Pancreas (tissue), 10 donors: ENCODE measurements around the gene PTGIS. TPM values are rescaled to one million over a fixed set of nuclear protein-coding genes. Genes with fewer than 3 reads are reported as not detected.
A peak's percentile ranks its signal among the peaks of the same experiment; 100 is the strongest.

ENCODE experiments used
- ATAC-seq, 4 donors: fragments of 200-7000 bp; cut with Tn5 transposase; one replicate each; pipeline versions ENCODE4 v1.8.0 to v1.9.1; 2020; ENCODE audit warnings: mild to moderate bottlenecking in 4 of 4, moderate library complexity in 4 of 4
- DNase-seq, 6 donors: peaks; one replicate each; pipeline ENCODE4 v3.0.0-alpha.2; 2020
- FAIRE-seq: peaks from 2 replicates; lab custom pipeline; 2012; peaks lifted over from hg19 to GRCh38; lab: Jason Lieb, UNC
- H3K27ac ChIP-seq, 4 donors: fragments of 200-600 bp; sonication (generic); 1 replicate in 3 of 4; 2 replicates in 1 of 4; pipeline versions ENCODE4 v1.5.0 to v1.8.0; 2020
- H3K27me3 ChIP-seq, 4 donors: fragments of 200-600 bp; one replicate each; pipeline ENCODE4 v1.8.0; 2021
- H3K36me3 ChIP-seq, 3 donors: fragments of 200-600 bp; sonication (generic) in 1 of 3; one replicate each; pipeline versions ENCODE4 v1.5.0 to v1.8.0; 2020 to 2021
- H3K4me1 ChIP-seq, 3 donors: fragments of 200-600 bp; one replicate each; pipeline ENCODE4 v1.8.0; 2021
- H3K4me3 ChIP-seq, 4 donors: fragments of 200-600 bp; sonication (generic) in 2 of 4; one replicate each; pipeline versions ENCODE4 v1.5.0 to v1.8.0; 2020 to 2021
- H3K9me3 ChIP-seq, 4 donors: fragments of 200-600 bp; one replicate each; pipeline ENCODE4 v1.8.0; 2021
- WGBS, 2 donors: extraction: QIAGEN DNeasy Blood & Tissue Kit; methylation state at CpG; one replicate each; pipeline ENCODE4 v1.1.7; 2013; 5-methylcytosine and 5-hydroxymethylcytosine counted together
- intact Hi-C, 3 donors: fragments of 100-400 bp; cut with DNase I; formaldehyde crosslinking; loops; one replicate each; pipeline versions ENCODE4 v1.11.1 to v1.14.2; 2022
- polyA plus RNA-seq, 2 donors: library from polyadenylated mRNA; stranded (reverse); fragments of 200-250 nt; gene quantifications; one replicate each; pipeline ENCODE4 v1.2.3, GENCODE V29; 2013
- total RNA-seq, 6 donors: library from RNA; stranded (reverse); fragmentation: NEBNext Ultra II Directional in 4 of 6; extraction: Animal tissue kit (Norgen Biotek cat#: 25700) in 4 of 6; gene quantifications; one replicate each; pipeline versions ENCODE4 v1.2.1 to v1.2.4, GENCODE V29; 2021 to 2023
- TF ChIP-seq, protein P1 (sequence below), 4 donors: fragments of 200-600 bp; sonication (generic) in 3 of 4; IDR thresholded peaks; one replicate each; pipeline versions ENCODE4 v1.5.0 to v1.8.0; 2021; ENCODE audit warnings: antibody characterized with exemption in 4 of 4
- donor health status: healthy with polysubstance abuse.
- donor health status: DM: no; HTN: no; CAD: no; lungs with moderate emphysema.
- donor health status: DM: no; HTN: no; CAD: no.
- donor health status: control.
- donor health status: control.
- donor health status: Bipolar disorder and iron deficiency.
- donor health status: DM: yes; HTN: yes; CAD: no.
- donor health status: DM: no; HTN: no; CAD: no.
- donor health status: DM: no; HTN: no; CAD: no.
- donor health status: DM: yes; HTN: yes; CAD: no.

Gene PTGIS
- total and polyA plus RNA-seq, 8 donors = 1.2 to 16.2 (median 2.9) TPM

DNA sequence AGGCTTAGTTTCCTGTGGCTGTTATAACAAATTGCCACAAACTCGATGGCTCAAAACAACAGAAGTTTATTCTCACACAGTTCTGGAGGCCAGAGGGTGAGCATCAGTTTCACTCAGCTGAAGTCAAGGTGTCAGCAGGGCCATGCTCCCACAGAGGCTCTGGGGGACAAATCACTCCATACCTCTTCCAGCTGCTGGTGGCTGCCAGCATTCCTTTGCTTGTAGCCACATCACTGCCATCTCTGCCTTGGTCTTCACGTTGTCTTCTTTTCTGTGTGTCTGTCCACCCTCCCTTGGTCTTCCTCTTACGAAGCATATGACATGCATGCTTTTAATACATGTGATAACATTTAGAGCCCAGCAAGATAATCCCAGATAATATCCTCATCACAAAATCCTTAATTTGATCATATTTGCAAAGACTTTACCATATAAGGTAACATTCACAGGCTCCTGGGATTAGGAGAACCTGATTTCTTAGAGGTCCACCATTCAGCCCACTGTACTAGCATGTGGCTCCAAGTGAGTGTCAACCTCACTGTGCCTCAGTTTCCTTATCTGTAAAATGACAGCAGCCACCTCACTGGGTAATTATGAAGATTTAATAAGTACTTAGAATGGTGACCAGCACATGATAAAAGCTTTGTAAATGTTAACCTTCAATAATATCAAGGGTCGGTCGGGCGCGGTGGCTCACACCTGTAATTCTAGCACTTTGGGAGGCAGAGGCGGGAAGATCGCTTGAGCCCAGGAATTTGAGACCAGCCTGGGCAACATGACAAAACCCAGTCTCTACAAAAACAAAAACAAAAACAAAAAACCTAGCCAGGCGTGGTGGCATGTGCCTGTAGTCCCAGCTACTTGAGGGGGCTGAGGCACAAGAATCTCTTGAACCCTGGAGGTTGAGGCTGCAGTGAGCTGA, 14.7 kb upstream of the PTGIS start:
- WGBS, 2 donors = 94 to 95% methylated on average over 10 of the region's 10 CpGs
- no peaks in the 10 kb centered on the region for H3K27me3 ChIP-seq
- no peaks in the 10 kb centered on the region for H3K36me3 ChIP-seq
- ATAC-seq (no peak), DNase-seq (no peak), FAIRE-seq (no peak)
- H3K4me1 ChIP-seq = peaks cover 10 to 22% (median 11%) of the 10 kb centered on the region in 3 donors
- intact Hi-C loops = no loop called here
- TF ChIP-seq, protein P1, sequence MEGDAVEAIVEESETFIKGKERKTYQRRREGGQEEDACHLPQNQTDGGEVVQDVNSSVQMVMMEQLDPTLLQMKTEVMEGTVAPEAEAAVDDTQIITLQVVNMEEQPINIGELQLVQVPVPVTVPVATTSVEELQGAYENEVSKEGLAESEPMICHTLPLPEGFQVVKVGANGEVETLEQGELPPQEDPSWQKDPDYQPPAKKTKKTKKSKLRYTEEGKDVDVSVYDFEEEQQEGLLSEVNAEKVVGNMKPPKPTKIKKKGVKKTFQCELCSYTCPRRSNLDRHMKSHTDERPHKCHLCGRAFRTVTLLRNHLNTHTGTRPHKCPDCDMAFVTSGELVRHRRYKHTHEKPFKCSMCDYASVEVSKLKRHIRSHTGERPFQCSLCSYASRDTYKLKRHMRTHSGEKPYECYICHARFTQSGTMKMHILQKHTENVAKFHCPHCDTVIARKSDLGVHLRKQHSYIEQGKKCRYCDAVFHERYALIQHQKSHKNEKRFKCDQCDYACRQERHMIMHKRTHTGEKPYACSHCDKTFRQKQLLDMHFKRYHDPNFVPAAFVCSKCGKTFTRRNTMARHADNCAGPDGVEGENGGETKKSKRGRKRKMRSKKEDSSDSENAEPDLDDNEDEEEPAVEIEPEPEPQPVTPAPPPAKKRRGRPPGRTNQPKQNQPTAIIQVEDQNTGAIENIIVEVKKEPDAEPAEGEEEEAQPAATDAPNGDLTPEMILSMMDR (IDR thresholded peaks at IDR 0.05) = no peak
- peak overlapping the region in 2 of 4 donors; percentile 56 to 69 for H3K27ac ChIP-seq
- no peak overlapping the region for H3K4me3 ChIP-seq
- no peaks in the 10 kb centered on the region for H3K9me3 ChIP-seq

GRCh38 chr20:49581482-49581881, 13.5 kb upstream of the PTGIS start:
- H3K9me3 ChIP-seq = no peaks in the 10 kb centered on the region
- no peak overlapping the region for H3K27ac ChIP-seq
- no peak overlapping the region for H3K4me3 ChIP-seq
- ATAC-seq (no peak), DNase-seq (no peak), FAIRE-seq (no peak)
- H3K36me3 ChIP-seq = no peaks in the 10 kb centered on the region
- peaks cover 10 to 22% (median 11%) of the 10 kb centered on the region in 3 donors for H3K4me1 ChIP-seq
- WGBS, 2 donors = 95 to 96% methylated on average over 1 of the region's 1 CpG
- intact Hi-C loops = no loop called here
- no peaks in the 10 kb centered on the region for H3K27me3 ChIP-seq
- TF ChIP-seq, protein P1 (IDR thresholded peaks at IDR 0.05) = no peak

DNA sequence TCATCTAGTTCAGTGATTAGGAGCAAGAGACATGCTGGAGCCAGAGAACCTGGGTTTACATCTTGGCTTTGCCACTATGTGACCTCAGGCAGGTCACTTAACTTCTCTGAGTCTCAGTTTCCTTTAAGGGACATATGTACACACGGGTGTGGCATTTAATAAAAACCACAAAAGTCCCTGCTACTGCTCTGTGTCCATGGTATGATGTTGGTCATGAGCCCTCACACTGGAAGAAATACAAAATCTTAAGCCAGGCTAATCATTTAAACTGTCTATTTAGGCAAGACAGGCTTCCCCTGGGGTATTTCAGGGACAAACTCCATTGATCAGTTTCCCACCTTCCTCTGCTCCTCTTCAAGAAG, 12.9 kb upstream of the PTGIS start:
- intact Hi-C loops = no loop called here
- H3K4me1 ChIP-seq = peaks cover 10 to 22% (median 11%) of the 10 kb centered on the region in 3 donors
- ATAC-seq (no peak), FAIRE-seq (no peak), DNase-seq (no peak)
- H3K4me3 ChIP-seq = no peak overlapping the region
- no peaks in the 10 kb centered on the region for H3K9me3 ChIP-seq
- H3K27ac ChIP-seq = no peak overlapping the region
- WGBS, 2 donors = 70 to 71% methylated on average over 1 of the region's 1 CpG
- H3K36me3 ChIP-seq = no peaks in the 10 kb centered on the region
- TF ChIP-seq, protein P1 (IDR thresholded peaks at IDR 0.05) = no peak
- H3K27me3 ChIP-seq = no peaks in the 10 kb centered on the region

DNA sequence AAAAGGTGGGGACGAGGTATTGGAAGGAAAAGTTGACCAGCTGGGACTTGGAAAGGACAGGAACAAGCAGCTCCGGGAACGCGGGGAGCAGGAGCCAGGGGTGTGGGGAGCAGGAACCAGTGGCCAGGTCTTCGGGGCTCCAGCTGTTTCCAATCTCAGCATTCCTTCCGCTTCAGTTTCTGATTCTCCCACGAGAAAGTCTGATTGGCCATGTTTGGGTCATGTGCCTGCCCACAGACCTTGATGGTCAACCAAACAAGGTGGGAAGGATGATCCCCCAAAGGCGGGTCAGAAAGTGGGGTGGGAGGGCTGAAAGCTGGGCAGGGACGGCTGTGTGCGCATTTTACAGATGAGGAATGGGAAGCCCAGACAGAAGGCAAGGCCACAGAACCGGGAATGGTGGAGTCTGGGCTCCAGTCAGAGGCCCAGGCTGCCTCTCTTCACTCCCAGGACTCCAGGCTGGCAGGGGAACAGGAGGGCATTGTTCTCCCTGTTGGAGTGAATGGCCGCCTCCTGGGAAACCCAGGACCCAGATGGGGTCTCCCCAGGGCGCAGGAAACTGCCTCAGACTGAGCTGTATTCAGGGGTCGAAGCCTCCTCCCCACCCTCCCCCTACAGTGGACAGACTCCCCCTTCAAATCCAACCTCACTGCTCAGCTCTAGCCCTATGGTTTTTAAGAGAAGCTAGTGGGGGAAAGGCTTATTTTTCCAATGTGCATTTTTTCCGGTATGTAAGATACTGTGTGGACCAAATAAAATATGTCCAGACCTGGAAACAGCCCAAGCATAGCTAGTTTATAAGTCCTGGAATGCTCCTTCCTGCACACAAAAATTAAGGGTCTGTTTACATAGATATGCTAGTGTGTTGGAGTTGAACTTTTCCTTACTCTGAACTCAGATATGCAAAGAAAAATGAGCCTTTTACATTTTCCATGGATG, 12.2 kb upstream of the PTGIS start:
- H3K27ac ChIP-seq = peak overlapping the region in 2 of 4 donors; percentile 19 to 28
- H3K4me1 ChIP-seq = peaks cover 10 to 22% (median 11%) of the 10 kb centered on the region in 3 donors
- WGBS, 2 donors = 75 to 78% methylated on average over 15 of the region's 15 CpGs
- H3K27me3 ChIP-seq = no peaks in the 10 kb centered on the region
- TF ChIP-seq, protein P1 (IDR thresholded peaks at IDR 0.05) = no peak
- intact Hi-C loops = no loop called here
- ATAC-seq (no peak), FAIRE-seq (no peak), DNase-seq (no peak)
- no peaks in the 10 kb centered on the region for H3K9me3 ChIP-seq
- H3K4me3 ChIP-seq = no peak overlapping the region
- no peaks in the 10 kb centered on the region for H3K36me3 ChIP-seq
